Sigmoid colon (tissue), 7 donors: ENCODE results near the gene SCPEP1. TPM values are rescaled to one million over a fixed set of nuclear protein-coding genes. Genes with fewer than 3 reads are reported as not detected.

Experiments
- DNase-seq: peaks from one replicate; pipeline ENCODE4 v3.0.0-alpha.2; 2019
- H3K27ac ChIP-seq, 4 donors: fragments of 200-600 bp; sonication (generic); one replicate each; pipeline ENCODE4 v1.5.1; 2016 to 2019; ENCODE audit warnings: mild to moderate bottlenecking in 1 of 4
- H3K27me3 ChIP-seq, 3 donors: fragments of 200-600 bp; sonication (generic); one replicate each; pipeline ENCODE4 v1.5.1; 2019; ENCODE audit warnings: mild to moderate bottlenecking in 1 of 3
- H3K36me3 ChIP-seq, 4 donors: fragments of 200-600 bp; sonication (generic); one replicate each; pipeline ENCODE4 v1.5.1; 2016 to 2019
- H3K4me1 ChIP-seq, 4 donors: fragments of 200-600 bp; sonication (generic); one replicate each; pipeline ENCODE4 v1.5.1; 2017 to 2019
- H3K4me3 ChIP-seq, 4 donors: fragments of 200-600 bp; sonication (generic); one replicate each; pipeline ENCODE4 v1.5.1; 2017 to 2019; ENCODE audit warnings: mild to moderate bottlenecking in 2 of 4, moderate library complexity in 1 of 4
- H3K9me3 ChIP-seq, 4 donors: fragments of 200-600 bp in 3 of 4; sonication (generic) in 3 of 4; one replicate each; pipeline versions ENCODE4 v1.5.1 to v1.6.1; 2013 to 2019
- CTCF ChIP-seq, 4 experiments: fragments of 450-650 bp in 3 of 4; fragments of 200-600 bp in 1 of 4; IDR thresholded peaks; one replicate each; pipeline ENCODE4 v1.5.1; 2016 to 2019; ENCODE audit warnings: antibody characterized with exemption in 4 of 4, mild to moderate bottlenecking in 3 of 4, moderate library complexity in 2 of 4
- EP300 ChIP-seq, 4 donors: sonication (generic); formaldehyde crosslinking; IDR thresholded peaks; one replicate each; pipeline ENCODE4 v1.6.1; 2017; ENCODE audit warnings: antibody characterized with exemption in 4 of 4
- POLR2A ChIP-seq, 2 donors: fragments of 450-650 bp; IDR thresholded peaks; one replicate each; pipeline ENCODE4 v1.6.1; 2016; ENCODE audit warnings: antibody characterized with exemption in 2 of 2, mild to moderate bottlenecking in 2 of 2, moderate library complexity in 2 of 2
- POLR2AphosphoS5 ChIP-seq, 4 donors: sonication (generic); formaldehyde crosslinking; IDR thresholded peaks; one replicate each; pipeline ENCODE4 v1.6.1; 2017; ENCODE audit warnings: antibody characterized with exemption in 4 of 4
- WGBS, 2 donors: extraction: QIAGEN DNeasy Blood & Tissue Kit; methylation state at CpG; one replicate each; pipeline ENCODE4 v1.1.7; 2013; 5-methylcytosine and 5-hydroxymethylcytosine counted together
- intact Hi-C: fragments of 100-400 bp; cut with DNase I; formaldehyde crosslinking; loops from one replicate; pipeline ENCODE4 v1.15.1; 2023
- polyA plus RNA-seq, 3 donors: library from polyadenylated mRNA; stranded (reverse); fragments of 200-250 nt; gene quantifications; one replicate each; pipeline ENCODE4 v1.2.3, GENCODE V29; 2013
- total RNA-seq, 4 donors: library from RNA; depleted of rRNA; stranded (reverse); fragments of >200 nt; gene quantifications; one replicate each; pipeline ENCODE4 v1.1.0, GENCODE V29; 2016
- donor health status: healthy with polysubstance abuse.
- donor health status: Bipolar disorder and iron deficiency.
- donor health status: healthy.

Gene SCPEP1
- total and polyA plus RNA-seq, 7 donors: 19.8 to 141 (median 77.8) TPM

GRCh38 chr17:57001541-57001940 lies 23.6 kb downstream of the SCPEP1 start:
- no peaks in the 10 kb centered on the region for H3K9me3 ChIP-seq
- H3K4me1 ChIP-seq: no peaks in the 10 kb centered on the region
- WGBS, 2 donors: 87 to 90% methylated on average over 7 of the region's 7 CpGs
- H3K4me3 ChIP-seq: no peak overlapping the region
- no peak for TF ChIP-seq POLR2A (IDR thresholded peaks at IDR 0.05)
- no peak for DNase-seq
- H3K36me3 ChIP-seq: peaks cover 7 to 89% (median 52%) of the 10 kb centered on the region in 4 donors
- H3K27me3 ChIP-seq: no peaks in the 10 kb centered on the region
- H3K27ac ChIP-seq: no peak overlapping the region
- intact Hi-C loops: loop anchor here (5.0 kb wide), 2 partner anchors 71 to 111 kb away; no protein-coding TSS in a partner anchor

- 83 to 92% methylated on average over 5 of the region's 5 CpGs for WGBS, 2 donors
- no peak overlapping the region for H3K27ac ChIP-seq
- no peak overlapping the region for H3K4me3 ChIP-seq
- intact Hi-C loops: loop anchor here (5.0 kb wide), 2 partner anchors 69 to 109 kb away; no protein-coding TSS in a partner anchor
- no peak for DNase-seq
- H3K4me1 ChIP-seq: no peaks in the 10 kb centered on the region
- TF ChIP-seq EP300 (IDR thresholded peaks at IDR 0.05) (no peak), CTCF (IDR thresholded peaks at IDR 0.05) (no peak), POLR2A (IDR thresholded peaks at IDR 0.05) (no peak), POLR2AphosphoS5 (IDR thresholded peaks at IDR 0.05) (no peak)
- no peaks in the 10 kb centered on the region for H3K9me3 ChIP-seq
- peaks cover 7 to 85% (median 40%) of the 10 kb centered on the region in 4 donors for H3K36me3 ChIP-seq
- H3K27me3 ChIP-seq: no peaks in the 10 kb centered on the region
Observed at GRCh38 chr17:57002904-57003303, 25.0 kb downstream of the SCPEP1 start.

- intact Hi-C loops: loop anchor here (2.0 to 5.0 kb wide), 3 partner anchors 50 to 107 kb away; no protein-coding TSS in a partner anchor
- Histone ChIP-seq H3K9me3 (no peaks in the 10 kb centered on the region), H3K27me3 (no peaks in the 10 kb centered on the region), H3K27ac (no peak overlapping the region), H3K4me1 (peaks cover 0 to 5% (median 3%) of the 10 kb centered on the region in 4 donors), H3K36me3 (peaks cover 7 to 69% (median 35%) of the 10 kb centered on the region in 4 donors), H3K4me3 (no peak overlapping the region)
- DNase-seq: no peak
- TF ChIP-seq CTCF (IDR thresholded peaks at IDR 0.05) (peak in 3 of 4 experiments; percentile 28 to 43 (median 37)), EP300 (IDR thresholded peaks at IDR 0.05) (no peak), POLR2AphosphoS5 (IDR thresholded peaks at IDR 0.05) (no peak), POLR2A (IDR thresholded peaks at IDR 0.05) (no peak)
- WGBS, 2 donors: 50 to 53% methylated on average over 8 of the region's 8 CpGs
Observed at GRCh38 chr17:57004944-57005579, 27.1 kb downstream of the SCPEP1 start.

- Histone ChIP-seq H3K27ac (no peak overlapping the region), H3K4me3 (no peak overlapping the region), H3K36me3 (peaks cover 7 to 60% (median 28%) of the 10 kb centered on the region in 4 donors), H3K27me3 (no peaks in the 10 kb centered on the region), H3K9me3 (no peaks in the 10 kb centered on the region), H3K4me1 (peaks cover 0 to 12% (median 9%) of the 10 kb centered on the region in 4 donors)
- WGBS, 2 donors: 91 to 94% methylated on average over 2 of the region's 2 CpGs
- no peak for DNase-seq
- intact Hi-C loops: no loop called here
- TF ChIP-seq POLR2AphosphoS5 (IDR thresholded peaks at IDR 0.05) (no peak), CTCF (IDR thresholded peaks at IDR 0.05) (no peak), POLR2A (IDR thresholded peaks at IDR 0.05) (no peak), EP300 (IDR thresholded peaks at IDR 0.05) (no peak)
Observed at GRCh38 chr17:57006040-57006439, 28.1 kb downstream of the SCPEP1 start.

- TF ChIP-seq POLR2A (IDR thresholded peaks at IDR 0.05) (no peak), CTCF (IDR thresholded peaks at IDR 0.05) (no peak), EP300 (IDR thresholded peaks at IDR 0.05) (no peak), POLR2AphosphoS5 (IDR thresholded peaks at IDR 0.05) (no peak)
- intact Hi-C loops: no loop called here
- Histone ChIP-seq H3K4me3 (no peak overlapping the region), H3K36me3 (peaks cover 0 to 30% (median 5%) of the 10 kb centered on the region in 4 donors), H3K27ac (no peak overlapping the region), H3K4me1 (peaks cover 0 to 15% (median 10%) of the 10 kb centered on the region in 4 donors), H3K27me3 (no peaks in the 10 kb centered on the region), H3K9me3 (no peaks in the 10 kb centered on the region)
- no peak for DNase-seq
- WGBS, 2 donors: 91% methylated on average over 2 of the region's 2 CpGs
Observed at GRCh38 chr17:57008958-57009357, 31.0 kb downstream of the SCPEP1 start.
